Breast epithelium (tissue), 4 donors: ENCODE data around the gene TCF4. TPM values are rescaled to one million over a fixed set of nuclear protein-coding genes. Genes with fewer than 3 reads are reported as not detected.

Experiments
- DNase-seq, 2 donors: peaks; one replicate each; pipeline ENCODE4 v3.0.0-alpha.2; 2019; ENCODE audit warnings: low spot score in 2 of 2
- H3K27ac ChIP-seq, 2 donors: fragments of 200-600 bp; sonication (generic) in 1 of 2; one replicate each; pipeline ENCODE4 v1.5.1; 2016 to 2019; ENCODE audit warnings: mild to moderate bottlenecking in 1 of 2
- H3K27me3 ChIP-seq, 2 donors: fragments of 200-600 bp; sonication (generic) in 1 of 2; one replicate each; pipeline versions ENCODE4 v1.5.1 to v1.6.0; 2017 to 2019; ENCODE audit warnings: control low read depth in 1 of 2, mild to moderate bottlenecking in 1 of 2
- H3K36me3 ChIP-seq: fragments of 200-600 bp; one replicate; pipeline ENCODE4 v1.5.1; 2019
- H3K4me1 ChIP-seq, 2 donors: fragments of 200-600 bp; sonication (generic); one replicate each; pipeline ENCODE4 v1.5.1; 2016 to 2019; ENCODE audit warnings: control low read depth in 1 of 2
- H3K4me3 ChIP-seq, 3 donors: fragments of 200-600 bp; sonication (generic); 1 replicate in 2 of 3; 2 replicates in 1 of 3; pipeline ENCODE4 v1.5.1; 2016 to 2019; ENCODE audit warnings: mild to moderate bottlenecking in 3 of 3, moderate library complexity in 2 of 3
- H3K9me3 ChIP-seq, 2 donors: fragments of 200-600 bp; sonication (generic) in 1 of 2; one replicate each; pipeline ENCODE4 v1.5.1; 2016 to 2019; ENCODE audit warnings: control low read depth in 1 of 2
- POLR2A ChIP-seq: fragments of 450-650 bp; IDR thresholded peaks from one replicate; pipeline ENCODE4 v1.6.1; 2016; ENCODE audit warnings: antibody characterized with exemption, mild to moderate bottlenecking, moderate library complexity
- POLR2AphosphoS5 ChIP-seq, 3 donors: sonication (generic); formaldehyde crosslinking; IDR thresholded peaks; one replicate each; pipeline ENCODE4 v1.6.1; 2017; ENCODE audit warnings: antibody characterized with exemption in 3 of 3
- intact Hi-C: fragments of 100-400 bp; cut with DNase I; formaldehyde crosslinking; loops from one replicate; pipeline ENCODE4 v1.15.1; 2023; ENCODE audit warnings: low total_unique reads
- total RNA-seq, 3 donors: library from RNA; depleted of rRNA; stranded (reverse); fragments of >200 nt; gene quantifications; one replicate each; pipeline ENCODE4 v1.1.0, GENCODE V29; 2016
- TF ChIP-seq, protein P1 (sequence below), 3 donors: fragments of 450-650 bp; IDR thresholded peaks; one replicate each; pipeline ENCODE4 v1.5.1; 2016 to 2017; ENCODE audit warnings: antibody characterized with exemption in 3 of 3, mild to moderate bottlenecking in 3 of 3, moderate library complexity in 3 of 3

TCF4 gene
- total RNA-seq, 3 donors from 2014 or later, result 79.6 to 133 (median 114) TPM

DNA sequence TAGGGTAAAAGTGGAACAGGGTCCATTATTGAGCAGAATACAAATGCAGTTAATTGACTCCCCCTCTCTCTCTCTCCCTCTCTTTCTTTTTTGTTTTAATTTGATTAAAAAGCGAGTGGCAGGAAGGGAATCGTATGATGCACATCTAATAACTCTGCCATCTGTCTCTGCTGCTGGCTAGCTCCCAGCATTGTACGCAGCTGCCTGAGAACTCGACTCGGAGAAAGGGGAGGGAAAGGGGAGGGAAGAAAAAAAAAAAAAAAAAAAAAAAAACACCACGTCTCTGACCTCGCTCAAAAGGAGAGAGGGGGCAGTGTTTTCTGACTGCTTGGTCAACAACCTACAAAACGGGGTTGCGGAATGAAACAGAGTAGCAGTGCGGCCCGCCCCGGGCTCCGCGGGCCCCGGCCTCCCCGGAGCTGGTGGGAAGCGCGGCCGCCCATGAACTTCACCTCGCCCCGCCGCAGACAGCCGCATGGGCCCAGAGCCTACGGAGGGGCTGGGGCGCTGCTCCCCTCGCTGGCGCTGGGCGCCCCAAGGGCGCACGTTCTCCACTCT, 265.7 kb downstream of the TCF4 start:
- TF ChIP-seq POLR2AphosphoS5 (IDR thresholded peaks at IDR 0.05), result peak; percentile 50 to 52 (median 52)
- TF ChIP-seq, protein P1, sequence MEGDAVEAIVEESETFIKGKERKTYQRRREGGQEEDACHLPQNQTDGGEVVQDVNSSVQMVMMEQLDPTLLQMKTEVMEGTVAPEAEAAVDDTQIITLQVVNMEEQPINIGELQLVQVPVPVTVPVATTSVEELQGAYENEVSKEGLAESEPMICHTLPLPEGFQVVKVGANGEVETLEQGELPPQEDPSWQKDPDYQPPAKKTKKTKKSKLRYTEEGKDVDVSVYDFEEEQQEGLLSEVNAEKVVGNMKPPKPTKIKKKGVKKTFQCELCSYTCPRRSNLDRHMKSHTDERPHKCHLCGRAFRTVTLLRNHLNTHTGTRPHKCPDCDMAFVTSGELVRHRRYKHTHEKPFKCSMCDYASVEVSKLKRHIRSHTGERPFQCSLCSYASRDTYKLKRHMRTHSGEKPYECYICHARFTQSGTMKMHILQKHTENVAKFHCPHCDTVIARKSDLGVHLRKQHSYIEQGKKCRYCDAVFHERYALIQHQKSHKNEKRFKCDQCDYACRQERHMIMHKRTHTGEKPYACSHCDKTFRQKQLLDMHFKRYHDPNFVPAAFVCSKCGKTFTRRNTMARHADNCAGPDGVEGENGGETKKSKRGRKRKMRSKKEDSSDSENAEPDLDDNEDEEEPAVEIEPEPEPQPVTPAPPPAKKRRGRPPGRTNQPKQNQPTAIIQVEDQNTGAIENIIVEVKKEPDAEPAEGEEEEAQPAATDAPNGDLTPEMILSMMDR (IDR thresholded peaks at IDR 0.05), result no peak
- Histone ChIP-seq H3K9me3 (no peaks in the 10 kb centered on the region), H3K36me3 (peaks cover 4% of the 10 kb centered on the region), H3K4me1 (no peaks in the 10 kb centered on the region), H3K27me3 (no peaks in the 10 kb centered on the region), H3K4me3 (peak overlapping the region; percentile 57 to 76 (median 60)), H3K27ac (peak overlapping the region; percentile 92 to 95)
- intact Hi-C loops, result no loop called here
- peak; percentile 48 to 62 for DNase-seq

DNA sequence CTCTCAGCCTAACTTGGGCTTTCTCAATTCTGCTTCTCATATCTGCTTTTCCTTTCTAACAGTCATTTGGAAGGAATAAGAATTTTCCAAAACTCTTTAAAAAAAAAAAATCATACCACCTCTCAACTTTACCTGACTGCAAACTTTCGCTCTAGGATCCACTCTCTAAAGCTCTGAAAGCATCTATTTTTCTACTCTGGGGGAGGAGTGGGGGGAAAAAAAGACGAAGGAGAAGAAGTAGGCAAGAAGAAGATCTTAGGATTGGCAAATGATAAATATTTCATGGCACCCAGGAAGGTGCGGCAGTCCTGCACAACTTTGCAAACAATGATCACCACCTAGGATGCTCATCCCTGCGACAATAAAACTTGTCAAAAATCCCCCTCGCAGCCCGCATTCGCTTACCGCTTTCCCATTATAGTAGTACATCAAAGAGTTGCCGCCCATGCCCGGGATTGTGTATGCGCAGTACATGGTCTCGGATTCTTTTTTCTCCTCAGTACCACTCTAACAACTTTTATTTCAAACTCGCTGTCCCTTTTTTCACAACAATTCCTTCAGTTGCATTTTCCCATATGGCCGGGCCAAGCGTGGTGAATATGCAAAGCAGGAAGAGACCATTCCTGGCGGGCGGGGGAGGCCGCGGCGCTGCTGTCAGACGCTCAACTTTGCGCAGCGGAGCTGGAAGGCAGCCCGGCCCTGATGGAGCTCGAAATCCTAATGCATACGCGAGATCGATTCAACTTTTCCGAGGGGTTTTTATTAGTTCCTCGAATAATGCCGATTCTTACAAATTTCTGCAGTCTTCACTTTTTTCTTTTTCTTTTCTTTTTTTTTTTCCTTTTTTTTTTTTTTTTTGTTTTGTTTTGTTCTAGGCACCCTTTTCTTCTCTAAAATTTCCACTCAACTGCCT, 266.5 kb downstream of the TCF4 start:
- Histone ChIP-seq H3K4me1 (no peaks in the 10 kb centered on the region), H3K4me3 (peak overlapping the region; percentile 57 to 76 (median 60)), H3K36me3 (peaks cover 4% of the 10 kb centered on the region), H3K27ac (peak overlapping the region; percentile 92 to 95), H3K9me3 (no peaks in the 10 kb centered on the region), H3K27me3 (no peaks in the 10 kb centered on the region)
- intact Hi-C loops, result no loop called here
- peak; percentile 61 to 66 for DNase-seq
- peak in 2 of 3 donors; percentile 40 to 44 for TF ChIP-seq POLR2AphosphoS5 (IDR thresholded peaks at IDR 0.05)
- no peak for TF ChIP-seq POLR2A
- TF ChIP-seq, protein P1 (IDR thresholded peaks at IDR 0.05), result no peak

DNA sequence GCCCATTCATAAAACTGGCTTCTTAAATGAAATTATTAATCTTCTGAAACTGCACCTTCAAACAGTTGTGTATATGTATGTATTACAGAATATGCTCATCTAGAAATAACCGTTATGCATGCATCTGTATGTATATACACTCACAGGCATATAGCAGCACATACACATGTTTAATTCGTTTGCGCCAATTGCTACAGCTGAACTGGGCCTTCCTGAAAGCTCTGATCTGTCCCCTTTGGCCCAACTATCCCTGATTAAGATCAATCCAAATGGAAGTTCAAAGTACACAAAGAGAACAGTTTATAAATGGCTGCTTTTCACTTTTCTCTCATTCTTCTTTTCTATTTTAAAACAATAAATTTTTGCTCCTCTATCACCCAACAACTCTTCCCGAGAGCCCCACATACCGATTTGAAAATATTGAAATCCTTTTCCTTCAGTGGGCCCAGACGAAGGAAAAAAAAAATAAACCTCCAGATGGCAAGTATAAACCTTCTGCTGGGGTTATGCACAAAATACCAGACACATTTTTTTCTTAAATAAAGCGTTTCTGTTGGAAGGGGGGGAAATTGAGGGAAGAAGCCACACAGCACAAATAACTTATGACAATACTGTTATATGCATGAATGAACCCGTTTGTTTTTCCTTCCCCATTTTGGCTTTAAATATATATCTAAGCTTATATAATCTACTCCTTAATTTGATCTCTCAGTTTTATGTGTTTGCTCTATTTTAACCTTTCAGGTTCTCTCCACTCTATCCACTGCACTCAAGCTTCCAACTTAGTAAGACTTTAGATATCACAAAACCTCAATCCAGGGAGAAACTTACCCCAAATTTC, 267.3 kb downstream of the TCF4 start:
- peaks cover 4% of the 10 kb centered on the region for H3K36me3 ChIP-seq
- no peaks in the 10 kb centered on the region for H3K27me3 ChIP-seq
- intact Hi-C loops, result no loop called here
- H3K4me1 ChIP-seq, result no peaks in the 10 kb centered on the region
- DNase-seq, result no peak
- no peaks in the 10 kb centered on the region for H3K9me3 ChIP-seq
- peak overlapping the region; percentile 92 to 95 for H3K27ac ChIP-seq
- TF ChIP-seq POLR2A (no peak), POLR2AphosphoS5 (IDR thresholded peaks at IDR 0.05) (no peak)
- TF ChIP-seq, protein P1 (IDR thresholded peaks at IDR 0.05), result no peak
- H3K4me3 ChIP-seq, result peak overlapping the region; percentile 57 to 76 (median 60)

DNA sequence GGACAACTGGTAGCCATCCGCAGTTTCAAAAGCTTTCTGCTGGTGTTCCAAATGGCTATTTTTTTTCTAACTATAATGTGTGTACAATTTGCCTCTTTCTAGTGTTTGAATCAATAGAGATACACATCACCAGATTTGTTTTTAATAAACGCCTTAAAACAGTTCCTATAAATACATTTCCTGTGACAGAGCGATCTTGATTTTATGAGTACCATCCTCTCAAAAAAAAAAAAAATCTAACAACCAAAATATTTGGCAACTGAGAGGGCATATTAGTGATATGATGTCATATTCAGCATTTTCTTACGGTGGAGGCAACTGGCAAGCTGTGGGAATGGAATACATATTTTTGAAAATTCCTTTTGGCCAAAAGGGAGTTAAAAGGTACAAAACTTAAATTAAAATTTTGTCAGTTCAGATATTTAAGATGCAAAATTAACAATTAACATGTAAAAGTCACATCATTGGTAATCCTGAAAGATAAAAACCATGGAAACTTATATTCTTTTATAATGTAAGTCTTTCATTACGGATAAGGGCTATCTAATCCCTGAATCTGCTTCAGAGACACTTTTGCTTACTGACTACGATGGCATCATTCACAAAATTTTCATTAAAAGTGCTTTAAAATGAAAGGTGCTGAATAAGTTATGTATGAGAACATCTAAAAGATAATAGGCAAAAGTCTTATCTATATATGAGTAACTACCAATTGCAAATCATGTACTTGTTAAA, 268.4 kb downstream of the TCF4 start:
- H3K9me3 ChIP-seq, result no peaks in the 10 kb centered on the region
- H3K27ac ChIP-seq, result peak overlapping the region; percentile 92 to 95
- intact Hi-C loops, result no loop called here
- TF ChIP-seq, protein P1 (IDR thresholded peaks at IDR 0.05), result no peak
- TF ChIP-seq POLR2A (no peak), POLR2AphosphoS5 (IDR thresholded peaks at IDR 0.05) (no peak)
- H3K36me3 ChIP-seq, result peaks cover 4% of the 10 kb centered on the region
- no peaks in the 10 kb centered on the region for H3K4me1 ChIP-seq
- H3K27me3 ChIP-seq, result no peaks in the 10 kb centered on the region
- no peak for DNase-seq
- peak overlapping the region; percentile 11 to 76 (median 57) for H3K4me3 ChIP-seq
